Effector memory CD4-positive, alpha-beta T cell (primary cell): ENCODE data around the gene CASP9.

Experiments used
- DNase-seq, 3 donors: peaks; one replicate each; pipeline ENCODE4 v3.0.0-alpha.2; 2020
- H3K27ac ChIP-seq: 2 replicates; pipeline ENCODE4 v1.7.0; 2013; ENCODE audit warnings: mild to moderate bottlenecking, low read length, moderate library complexity; ENCODE audit not compliant: insufficient read depth, poor library complexity, severe bottlenecking
- H3K27me3 ChIP-seq: replicated peaks from 2 replicates; pipeline ENCODE4 v1.7.0; 2013; ENCODE audit warnings: mild to moderate bottlenecking, low read length; ENCODE audit not compliant: insufficient read depth, control insufficient read depth, poor library complexity, severe bottlenecking
- H3K36me3 ChIP-seq: 2 replicates; pipeline ENCODE4 v1.7.0; 2013; ENCODE audit warnings: mild to moderate bottlenecking, low read length, moderate library complexity; ENCODE audit not compliant: control insufficient read depth, insufficient read depth
- H3K4me1 ChIP-seq: 2 replicates; pipeline ENCODE4 v1.7.0; 2013; ENCODE audit warnings: low read length, mild to moderate bottlenecking; ENCODE audit not compliant: control insufficient read depth, insufficient read depth, poor library complexity, severe bottlenecking
- H3K4me3 ChIP-seq: 2 replicates; pipeline ENCODE4 v1.7.0; 2013; ENCODE audit warnings: low read length, low read depth, mild to moderate bottlenecking; ENCODE audit not compliant: insufficient read depth, poor library complexity, severe bottlenecking
- H3K9me3 ChIP-seq: 2 replicates; pipeline ENCODE4 v1.7.0; 2013; ENCODE audit warnings: mild to moderate bottlenecking, low read length, moderate library complexity; ENCODE audit not compliant: control insufficient read depth
- total RNA-seq, 3 donors: gene quantifications; one replicate each; lab custom pipeline; 2026; lab: John Stamatoyannopoulos, UW

Gene CASP9
- total RNA-seq, result 8.6 to 13.2 (median 8.6) reads per million in 3 donors

DNA sequence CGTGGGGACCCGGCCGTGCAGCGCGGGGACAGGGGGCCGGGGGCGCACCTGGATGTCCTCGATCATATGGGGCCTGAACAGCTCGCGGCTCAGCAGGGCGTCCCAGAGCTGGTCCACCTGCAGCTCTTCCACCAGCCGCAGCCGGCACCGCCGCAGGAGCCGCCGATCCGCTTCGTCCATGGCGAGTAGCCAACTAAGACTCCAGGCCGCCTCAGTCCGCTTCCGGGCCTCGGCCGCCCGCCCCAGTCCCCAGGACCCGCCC, at the start of gene CASP9:
TSS of gene CASP9 (minus strand) at position 195 of the 262 bp plus-strand sequence. CDS start at position 180, 15 bp downstream.
- Histone ChIP-seq H3K4me1 (peaks cover 18% of the 10 kb centered on the region), H3K9me3 (no peaks in the 10 kb centered on the region), H3K4me3 (peak within 1 kb of the TSS; percentile 66), H3K27ac (peak within 1 kb of the TSS; percentile 95), H3K36me3 (no peaks in the 10 kb centered on the region), H3K27me3 (no peaks in the 10 kb centered on the region)
- DNase-seq, result no peak

DNA sequence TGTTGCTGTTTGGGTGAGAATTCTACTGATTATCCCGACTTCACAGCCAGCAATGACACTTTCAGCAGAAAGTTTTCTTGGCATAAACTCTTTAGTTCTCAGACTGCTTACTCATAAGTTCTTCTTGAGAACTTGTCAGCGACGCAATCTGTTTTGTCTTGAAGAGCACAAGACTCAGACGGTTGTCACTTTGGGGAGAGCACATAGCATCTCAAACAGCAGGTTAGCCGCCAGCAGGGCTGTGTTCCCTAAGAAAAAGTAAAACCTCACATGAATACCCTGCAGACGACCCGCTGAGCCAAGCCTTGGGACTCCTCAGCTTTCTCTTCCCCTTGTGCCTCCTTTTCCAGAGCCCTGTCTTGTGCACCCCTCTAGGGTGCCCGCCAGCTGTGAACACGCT, 49.5 kb upstream of the CASP9 start:
- Histone ChIP-seq H3K27me3 (no peaks in the 10 kb centered on the region), H3K4me3 (no peak overlapping the region)

DNA sequence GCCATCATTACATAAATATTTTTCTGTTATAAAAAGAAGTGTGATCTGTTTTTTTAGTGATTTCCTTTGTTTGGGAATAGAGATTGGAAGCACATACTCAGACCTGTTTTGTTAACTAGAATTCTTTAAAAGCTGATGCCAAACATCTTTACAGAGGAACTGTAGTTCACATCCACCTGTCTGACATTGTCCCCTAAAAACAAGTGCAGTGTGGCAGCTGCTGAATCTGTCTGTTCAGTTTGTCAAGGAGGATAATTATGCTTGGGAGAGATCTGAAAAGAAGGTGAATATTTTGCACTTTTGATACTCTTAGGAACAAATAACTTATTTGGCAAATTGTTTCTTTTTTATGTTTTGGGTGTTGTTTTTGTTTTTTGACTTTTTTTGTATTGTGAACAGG, 47.3 kb upstream of the CASP9 start:
- Histone ChIP-seq H3K9me3 (no peaks in the 10 kb centered on the region), H3K36me3 (peaks cover 37% of the 10 kb centered on the region), H3K27me3 (no peaks in the 10 kb centered on the region), H3K4me1 (no peaks in the 10 kb centered on the region), H3K4me3 (no peak overlapping the region), H3K27ac (no peak overlapping the region)
- DNase-seq, result no peak

More for the DNA sequence above, 49.5 kb upstream of the CASP9 start:
- H3K9me3 ChIP-seq, result no peaks in the 10 kb centered on the region
- no peak overlapping the region for H3K27ac ChIP-seq
- no peak for DNase-seq
- H3K36me3 ChIP-seq, result peaks cover 18% of the 10 kb centered on the region
- peaks cover 13% of the 10 kb centered on the region for H3K4me1 ChIP-seq

DNA sequence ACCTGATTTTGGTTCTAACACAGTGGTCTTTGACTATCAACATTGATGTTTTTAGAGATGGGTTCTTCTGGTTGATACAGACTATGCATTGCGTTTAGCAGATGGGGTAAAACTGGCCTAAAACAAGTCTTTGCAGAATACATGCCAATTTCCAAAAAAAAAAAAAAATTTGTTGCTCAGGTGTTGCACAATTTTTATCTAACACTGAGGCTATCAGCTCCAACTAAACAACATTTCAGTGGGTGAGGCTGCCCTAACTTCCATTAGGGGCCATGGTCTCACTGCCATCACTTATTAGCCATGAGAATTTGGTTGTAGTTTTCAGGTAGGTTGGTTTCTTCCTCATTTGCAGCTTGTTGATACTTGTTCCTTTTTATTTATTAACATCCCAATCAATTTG, 46.8 kb upstream of the CASP9 start:
- Histone ChIP-seq H3K36me3 (peaks cover 41% of the 10 kb centered on the region), H3K9me3 (no peaks in the 10 kb centered on the region), H3K4me3 (no peak overlapping the region), H3K4me1 (no peaks in the 10 kb centered on the region), H3K27ac (no peak overlapping the region), H3K27me3 (no peaks in the 10 kb centered on the region)
- no peak for DNase-seq

DNA sequence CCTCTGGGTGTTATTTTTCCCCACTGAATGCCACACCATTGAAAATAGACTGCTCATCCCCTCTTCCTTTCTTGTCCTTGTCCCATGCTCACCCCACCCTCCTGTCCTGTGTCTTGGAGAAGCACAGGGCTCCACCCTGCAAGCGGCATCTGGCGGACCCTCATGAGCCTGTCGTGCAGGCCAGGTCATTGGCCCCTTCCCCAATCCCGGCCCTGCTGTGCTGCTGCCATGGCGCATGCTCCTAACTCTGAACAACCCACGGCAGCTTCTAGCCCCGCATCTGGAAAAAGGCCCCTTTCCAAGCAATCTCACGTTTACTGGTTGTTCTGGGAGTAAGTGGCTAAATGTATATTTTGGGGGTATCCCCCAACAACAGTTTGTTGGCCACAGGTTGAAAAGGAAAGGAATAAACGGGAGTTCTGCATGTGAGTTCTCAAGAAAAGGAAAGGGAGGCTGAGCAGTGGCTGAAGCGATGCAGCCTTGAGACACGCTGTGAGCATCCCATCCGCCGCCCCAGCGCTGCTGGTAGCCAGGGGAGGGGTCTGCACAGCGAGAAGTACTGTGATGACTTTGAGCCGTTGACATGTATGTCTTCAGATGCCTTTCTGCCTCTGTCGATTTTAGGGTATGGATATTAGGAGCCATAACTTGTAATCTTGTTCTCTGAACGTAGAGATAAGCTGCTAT, 44.5 kb upstream of the CASP9 start:
- Histone ChIP-seq H3K27me3 (no peaks in the 10 kb centered on the region), H3K4me1 (no peaks in the 10 kb centered on the region), H3K36me3 (peaks cover 56% of the 10 kb centered on the region), H3K9me3 (no peaks in the 10 kb centered on the region), H3K27ac (no peak overlapping the region), H3K4me3 (no peak overlapping the region)
- DNase-seq, result no peak

DNA sequence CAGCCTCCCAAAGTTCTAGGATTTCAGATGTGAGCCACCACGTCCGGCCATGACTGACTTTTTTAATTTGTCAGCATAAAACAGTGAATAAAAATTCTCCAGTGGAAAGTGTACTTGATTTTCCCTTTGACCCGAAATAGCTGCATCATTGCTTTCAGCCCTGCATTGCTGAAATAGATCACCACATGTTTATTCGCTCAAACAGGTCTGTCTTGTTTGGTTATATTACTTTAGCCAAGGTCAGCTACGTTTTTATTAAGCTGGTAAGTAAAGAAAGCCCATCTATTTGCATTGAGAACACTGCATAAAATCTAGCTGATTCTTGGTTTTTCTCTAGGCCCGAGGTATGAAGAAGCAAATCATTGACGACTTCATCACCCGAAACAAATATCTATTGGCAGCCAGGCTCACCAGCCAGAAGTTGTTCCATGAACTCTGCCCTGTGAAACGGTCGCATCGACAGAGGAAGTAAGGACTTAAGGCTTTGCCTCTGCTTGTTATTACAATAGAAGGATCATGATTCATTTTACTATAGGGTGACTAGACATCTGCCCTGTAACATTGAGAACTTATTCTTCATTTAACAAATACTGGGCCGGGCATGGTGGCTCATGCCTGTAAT, 35.3 kb upstream of the CASP9 start:
- H3K27ac ChIP-seq, result no peak overlapping the region
- H3K27me3 ChIP-seq, result no peaks in the 10 kb centered on the region
- H3K36me3 ChIP-seq, result peaks cover 40% of the 10 kb centered on the region
- no peak overlapping the region for H3K4me3 ChIP-seq
- no peaks in the 10 kb centered on the region for H3K9me3 ChIP-seq
- no peak for DNase-seq
- no peaks in the 10 kb centered on the region for H3K4me1 ChIP-seq

DNA sequence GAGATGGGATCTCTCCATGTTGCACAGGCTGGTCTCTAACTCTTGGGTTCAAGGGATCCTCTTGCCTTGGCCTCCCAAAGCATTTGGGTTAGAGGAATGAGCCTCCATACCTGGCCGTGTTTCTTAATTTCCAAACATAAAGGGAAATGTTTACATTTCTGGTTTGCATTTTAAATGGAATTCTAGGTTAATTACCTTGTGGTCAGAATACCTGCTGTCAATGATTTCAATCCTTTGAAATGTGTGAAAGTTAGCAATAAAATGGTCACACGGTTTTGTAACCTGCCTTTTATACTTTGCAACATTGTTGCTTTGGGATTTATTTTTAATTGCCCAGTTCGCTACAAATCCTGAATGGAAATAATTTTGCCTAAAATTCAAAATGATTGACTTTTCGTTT, 34.5 kb upstream of the CASP9 start:
- DNase-seq, result no peak
- no peak overlapping the region for H3K4me3 ChIP-seq
- H3K36me3 ChIP-seq, result peaks cover 34% of the 10 kb centered on the region
- no peaks in the 10 kb centered on the region for H3K4me1 ChIP-seq
- H3K9me3 ChIP-seq, result no peaks in the 10 kb centered on the region
- H3K27me3 ChIP-seq, result no peaks in the 10 kb centered on the region
- H3K27ac ChIP-seq, result no peak overlapping the region

DNA sequence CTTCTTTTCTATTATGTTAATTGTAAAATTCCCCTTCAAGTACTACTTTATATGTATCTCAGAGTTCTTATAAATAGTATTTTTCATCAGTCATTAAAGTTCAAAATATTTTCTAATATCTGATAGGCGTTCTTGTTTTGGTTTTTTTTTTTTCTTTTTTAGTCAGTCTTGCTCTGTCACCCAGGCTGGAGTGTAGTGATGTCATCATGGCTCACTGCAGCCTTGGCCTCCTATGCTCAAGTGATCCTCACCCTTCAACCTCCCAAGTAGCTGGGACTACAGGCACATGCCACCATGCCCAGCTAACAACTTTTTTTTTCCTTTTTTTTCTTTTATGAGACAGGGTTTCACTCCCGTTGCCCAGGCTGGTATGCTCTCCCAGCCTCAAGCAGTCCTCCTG, 33.6 kb upstream of the CASP9 start:
- DNase-seq, result no peak

DNA sequence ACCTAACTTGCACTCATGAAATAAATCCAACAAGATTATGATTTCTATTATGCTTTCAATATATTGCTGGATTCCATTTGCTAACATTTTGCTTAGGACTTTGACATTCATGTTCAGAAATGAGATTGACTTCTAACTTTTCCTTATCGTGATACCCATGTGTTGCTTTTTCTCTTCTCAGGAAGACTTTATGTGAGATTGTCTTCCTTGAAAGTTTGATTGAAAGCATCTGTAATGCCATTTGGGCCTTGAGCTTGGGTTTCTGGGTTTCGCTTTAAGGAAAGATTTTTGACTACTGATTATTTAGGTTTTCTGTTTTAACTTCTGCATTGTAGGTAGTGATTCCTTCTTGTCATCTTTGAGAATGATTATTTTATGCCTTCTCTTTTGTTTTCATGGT, 33.0 kb upstream of the CASP9 start:
- no peak for DNase-seq
- Histone ChIP-seq H3K27ac (no peak overlapping the region), H3K4me3 (no peak overlapping the region), H3K9me3 (no peaks in the 10 kb centered on the region), H3K4me1 (no peaks in the 10 kb centered on the region), H3K27me3 (no peaks in the 10 kb centered on the region), H3K36me3 (peaks cover 23% of the 10 kb centered on the region)

More for the DNA sequence above, 33.6 kb upstream of the CASP9 start:
- no peaks in the 10 kb centered on the region for H3K27me3 ChIP-seq
- H3K4me1 ChIP-seq, result no peaks in the 10 kb centered on the region
- peaks cover 29% of the 10 kb centered on the region for H3K36me3 ChIP-seq
- no peaks in the 10 kb centered on the region for H3K9me3 ChIP-seq
- H3K27ac ChIP-seq, result no peak overlapping the region
- H3K4me3 ChIP-seq, result no peak overlapping the region

DNA sequence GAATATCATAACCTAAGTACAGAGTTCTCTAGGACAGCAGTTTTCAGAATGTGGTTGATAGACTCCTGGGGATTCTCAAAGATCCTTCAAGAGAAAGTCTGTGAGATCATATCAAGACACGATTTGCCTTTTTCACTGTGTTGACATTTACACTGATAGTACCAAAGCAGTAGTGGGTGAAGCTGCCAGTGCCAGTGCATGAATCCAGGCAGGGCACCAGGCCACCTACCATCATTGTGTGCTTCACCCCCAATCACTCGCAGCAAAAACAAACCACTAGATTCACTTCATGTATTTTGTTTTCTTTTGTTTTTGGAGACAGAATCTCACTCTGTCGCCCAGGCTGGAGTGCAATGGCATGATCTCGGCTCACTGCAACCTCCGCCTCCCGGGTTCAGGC, 26.6 kb upstream of the CASP9 start:
- H3K36me3 ChIP-seq, result peaks cover 15% of the 10 kb centered on the region
- DNase-seq, result no peak

More for the DNA sequence above, 26.6 kb upstream of the CASP9 start:
- H3K27ac ChIP-seq, result no peak overlapping the region
- no peaks in the 10 kb centered on the region for H3K4me1 ChIP-seq
- no peaks in the 10 kb centered on the region for H3K9me3 ChIP-seq
- H3K4me3 ChIP-seq, result no peak overlapping the region
- H3K27me3 ChIP-seq, result no peaks in the 10 kb centered on the region
